ENCODE data around the gene CBLN1. TPM values are rescaled to one million over a fixed set of nuclear protein-coding genes. Genes with fewer than 3 reads are reported as not detected.

The CBLN1 gene
- total and polyA plus RNA-seq, 2 of the 4 experiments (the other 2 are of a cell fraction) = not detected

- no peak overlapping the region for H2BK5ac ChIP-seq (ENCODE audit: low read depth, low read length, poor library complexity, severe bottlenecking)
- H2AFZ ChIP-seq (replicated peaks; ENCODE audit: low read length, poor library complexity) = no peak overlapping the region
- H4K20me1 ChIP-seq (ENCODE audit: insufficient read depth, low read length) = no peaks in the 10 kb centered on the region
- H4K8ac ChIP-seq (ENCODE audit: low read depth in 2 of 2, low read length in 2 of 2) = no peak overlapping the region
- no peak overlapping the region for H2AK9ac ChIP-seq (replicated peaks; ENCODE audit: low read depth, low read length, poor library complexity)
- H2BK120ac ChIP-seq (ENCODE audit: low read depth, low read length) = no peak overlapping the region
- no peak overlapping the region for H3K56ac ChIP-seq (ENCODE audit: extremely low read depth, insufficient read depth, low read length)
- no peak overlapping the region for H2BK20ac ChIP-seq (ENCODE audit: low read depth, low read length)
- no peak overlapping the region for H4K91ac ChIP-seq (ENCODE audit: insufficient read depth, low read depth, low read length)
- H3K23ac ChIP-seq (ENCODE audit: low read depth, low read length) = no peak overlapping the region
- no peak overlapping the region for H3K4me3 ChIP-seq (ENCODE audit: insufficient read depth, low read depth, low read length)
- intact Hi-C loops (cut with micrococcal nuclease) (no loop called here), in situ Hi-C loops (cut with MboI; ENCODE audit: low sequenced_read_pairs) (no loop called here), dilution Hi-C loops (cut with HindIII; ENCODE audit: low sequenced_read_pairs, unreplicated experiment) (no loop called here)
- no peaks in the 10 kb centered on the region for H3K79me1 ChIP-seq (ENCODE audit: low read depth in 1 of 2, low read length in 2 of 2)
- H3K36me3 ChIP-seq (ENCODE audit: control insufficient read depth, insufficient read depth, low read length) = no peaks in the 10 kb centered on the region
- H2BK15ac ChIP-seq (ENCODE audit: low read depth, low read length) = no peak overlapping the region
- no peaks in the 10 kb centered on the region for H3K4me1 ChIP-seq (ENCODE audit: control insufficient read depth, insufficient read depth, low read length)
- no peaks in the 10 kb centered on the region for H3K9me1 ChIP-seq (ENCODE audit: insufficient read depth, low read length)
- ATAC-seq (ENCODE audit: low read depth) = no peak
- no peak overlapping the region for H3K4me2 ChIP-seq (ENCODE audit: low read depth, low read length)
- no peak for DNase-seq
- H3K9me3 ChIP-seq (ENCODE audit: control insufficient read depth, insufficient read depth, low read length) = no peaks in the 10 kb centered on the region
- H4K5ac ChIP-seq (ENCODE audit: low read depth, low read length) = no peak overlapping the region
- no peak overlapping the region for H2AK5ac ChIP-seq (ENCODE audit: low read depth, low read length)
- no peak overlapping the region for H3K18ac ChIP-seq (ENCODE audit: low read depth, low read length)
- H3K27me3 ChIP-seq (ENCODE audit: control insufficient read depth, insufficient read depth, low read length) = no peaks in the 10 kb centered on the region
- H3K14ac ChIP-seq (replicated peaks; ENCODE audit: low read depth, low read length) = no peak overlapping the region
- ChIA-PET CTCF (no interaction called here), POLR2A (ENCODE audit: unreplicated experiment) (no interaction called here)
- no TSS peak for BruUV-seq (replicated peaks)
- no peak overlapping the region for H3K27ac ChIP-seq (ENCODE audit: insufficient read depth, low read length)
- no CpG with 5 or more reads among the region's 4 CpGs for WGBS, 2 experiments (ENCODE audit: extremely low coverage in 2 of 2, insufficient read length in 1 of 2)
- no peak overlapping the region for H3K4ac ChIP-seq (ENCODE audit: low read depth, low read length)
- no peak overlapping the region for H3K9ac ChIP-seq (ENCODE audit: low read depth, low read length)
- TF ChIP-seq BHLHE40 (IDR thresholded peaks at IDR 0.05; ENCODE audit: low read depth, low read length) (no peak), ELK1 (IDR thresholded peaks at IDR 0.05; ENCODE audit: borderline replicate concordance, low read depth, low read length) (no peak), NFE2L2 (IDR thresholded peaks at IDR 0.05; ENCODE audit: low read depth, low read length) (no peak), FOS (IDR thresholded peaks at IDR 0.05; ENCODE audit: low read depth, low read length) (no peak), RCOR1 (IDR thresholded peaks at IDR 0.05; ENCODE audit: insufficient replicate concordance, low read length) (no peak), RAD21 (IDR thresholded peaks at IDR 0.05; ENCODE audit: low read length) (no peak), RFX5 (IDR thresholded peaks at IDR 0.05; ENCODE audit: low read depth, low read length) (no peak), MXI1 (IDR thresholded peaks at IDR 0.05; ENCODE audit: borderline replicate concordance, low read depth, low read length) (no peak), USF2 (IDR thresholded peaks at IDR 0.05; ENCODE audit: low read depth, low read length) (no peak), MAFK (IDR thresholded peaks at IDR 0.05; ENCODE audit: low read depth, low read length) (no peak), SMC3 (IDR thresholded peaks at IDR 0.05; ENCODE audit: low read depth, low read length) (no peak), CEBPB (IDR thresholded peaks at IDR 0.05; ENCODE audit: low read depth, low read length) (no peak), CTCF (conservative IDR thresholded peaks at IDR 0.05; ENCODE audit: low read depth, low read length) (no peak), POLR2A (IDR thresholded peaks at IDR 0.05; ENCODE audit: low read depth, low read length) (no peak), MAZ (IDR thresholded peaks at IDR 0.05; ENCODE audit: borderline replicate concordance, low read depth, low read length) (no peak), CHD1 (IDR thresholded peaks at IDR 0.05; ENCODE audit: low read depth, low read length) (no peak)
These were observed 45.8 kb upstream of the CBLN1 start for GRCh38 chr16:49327466-49327865.
